HCT116 (cell line): ENCODE data around the gene ATF7. TPM values are rescaled to one million over a fixed set of nuclear protein-coding genes. Genes with fewer than 3 reads are reported as not detected.
"Not testable (repeated sequence)": the region's sequence is repeated elsewhere in the genome, so short reads cannot be mapped to it uniquely, and the experiment has no call there.

Experiments
- ATAC-seq: fragments of 200-7000 bp; cut with Tn5 transposase; 2 replicates; pipeline ENCODE4 v1.9.1; 2020; ENCODE audit warnings: mild to moderate bottlenecking, moderate library complexity
- BruUV-seq: library from RNA; stranded (reverse); fragments of 400-500 nt; replicated peaks from 2 replicates; lab custom pipeline; 2021; lab: Mats Ljungman, UMichigan
- CTCF ChIA-PET: fragments of 300-600 bp; sonication (Branson Sonifier 250); formaldehyde crosslinking; loops from one replicate; lab custom pipeline; 2021; ENCODE audit warnings: antibody characterized with exemption; lab: Charles Lee
- POLR2A ChIA-PET: fragments of 300-600, 350-600 bp; sonication (Branson Sonifier 250); formaldehyde crosslinking; loops from one replicate; lab custom pipeline; 2021; ENCODE audit warnings: antibody characterized with exemption; lab: Charles Lee
- RAD21 ChIA-PET, 2 experiments: fragments of 300-600 bp; sonication (Branson Sonifier 250); formaldehyde crosslinking; loops; one replicate each; lab custom pipeline; 2023; ENCODE audit warnings: low total read pairs in 2 of 2; ENCODE audit not compliant: uncharacterized antibody in 2 of 2, unreplicated experiment in 2 of 2, low non-redundant PET in 1 of 2; lab: Charles Lee
- DNase-seq: peaks from one replicate; pipeline ENCODE4 v3.0.0-alpha.2; 2010; ENCODE audit warnings: low read depth, low spot score
- H2AFZ ChIP-seq: fragments of 200-600 bp; shearing (Covaris generic), sonication (generic); 2 replicates; pipeline ENCODE4 v1.6.1; 2017; ENCODE audit warnings: low read depth, mixed run types, mixed read lengths, antibody characterized with exemption, low read length; ENCODE audit not compliant: poor library complexity, severe bottlenecking
- H3K27ac ChIP-seq: 2 replicates; pipeline ENCODE4 v1.5.1; 2012; ENCODE audit warnings: low read depth, low read length
- H3K27me3 ChIP-seq: fragments of 200-600 bp; sonication (generic); 2 replicates; pipeline ENCODE4 v1.6.1; 2016; ENCODE audit warnings: mixed run types, low read length, mixed read lengths; ENCODE audit not compliant: insufficient read depth
- H3K36me3 ChIP-seq, 2 experiments: fragments of 200-500 bp in 1 of 2; fragments of 200-600 bp in 1 of 2; sonication (Bioruptor generic) in 1 of 2; sonication (generic) in 1 of 2; 2 replicates each; pipeline versions ENCODE4 v1.5.1 to v1.6.1; 2014 to 2016; ENCODE audit warnings: low read length in 2 of 2, inconsistent platforms in 1 of 2, mixed read lengths in 1 of 2, mixed run types in 1 of 2; ENCODE audit not compliant: insufficient read depth in 2 of 2, control insufficient read depth in 1 of 2
- H3K4me1 ChIP-seq, 2 experiments: fragments of 200-600 bp in 1 of 2; sonication (generic) in 1 of 2; 2 replicates each; pipeline versions ENCODE4 v1.5.1 to v1.6.1; 2012 to 2017; ENCODE audit warnings: low read length in 2 of 2, inconsistent platforms in 1 of 2, mild to moderate bottlenecking in 1 of 2, mixed read lengths in 1 of 2, mixed run types in 1 of 2, moderate library complexity in 1 of 2; ENCODE audit not compliant: insufficient read depth in 2 of 2, control insufficient read depth in 1 of 2
- H3K4me2 ChIP-seq: fragments of 200-600 bp; sonication (generic); 2 replicates; pipeline ENCODE4 v1.6.1; 2017; ENCODE audit warnings: mixed run types, low read length, mixed read lengths
- H3K4me3 ChIP-seq, 2 experiments: fragments of 200-600 bp in 1 of 2; sonication (generic) in 1 of 2; replicated peaks in 1 of 2; 2 replicates each; pipeline ENCODE4 v1.5.1; 2011 to 2016; ENCODE audit warnings: low read length in 2 of 2, control low read depth in 1 of 2, low read depth in 1 of 2, mild to moderate bottlenecking in 1 of 2, mixed read lengths in 1 of 2, mixed run types in 1 of 2
- H3K79me2 ChIP-seq: fragments of 200-600 bp; sonication (generic); 2 replicates; pipeline ENCODE4 v1.6.1; 2017; ENCODE audit warnings: mild to moderate bottlenecking, mixed run types, low read length, moderate library complexity, mixed read lengths; ENCODE audit not compliant: insufficient read depth
- H3K9ac ChIP-seq: fragments of 200-600 bp; sonication (generic); 2 replicates; pipeline ENCODE4 v1.6.1; 2016; ENCODE audit warnings: low read length, mixed read lengths
- H3K9me2 ChIP-seq: fragments of 200-600 bp; sonication (generic), shearing (Covaris generic); 2 replicates; pipeline ENCODE4 v1.6.1; 2017; ENCODE audit warnings: mixed run types, mild to moderate bottlenecking, moderate library complexity; ENCODE audit not compliant: insufficient read depth
- H3K9me3 ChIP-seq, 2 experiments: fragments of 200-500 bp in 1 of 2; fragments of 200-600 bp in 1 of 2; sonication (Bioruptor generic) in 1 of 2; sonication (generic) in 1 of 2; 2 replicates each; pipeline ENCODE4 v1.6.1; 2014 to 2017; ENCODE audit warnings: low read length in 2 of 2, mixed read lengths in 2 of 2, inconsistent platforms in 1 of 2, low read depth in 1 of 2, mild to moderate bottlenecking in 1 of 2, mixed run types in 1 of 2, moderate library complexity in 1 of 2; ENCODE audit not compliant: control insufficient read depth in 1 of 2, insufficient read depth in 1 of 2
- H4K20me1 ChIP-seq: fragments of 200-600 bp; sonication (generic), shearing (Covaris generic); 2 replicates; pipeline ENCODE4 v1.6.1; 2017; ENCODE audit warnings: mixed run types, mild to moderate bottlenecking, moderate library complexity; ENCODE audit not compliant: insufficient read depth
- CTCF ChIP-seq, 3 experiments: fragments of 200-600 bp in 1 of 3; sonication (generic) in 1 of 3; IDR thresholded peaks in 2 of 3; conservative IDR thresholded peaks in 1 of 3; 2 replicates each; pipeline ENCODE4 v1.5.1; 2012 to 2017; ENCODE audit warnings: low read depth in 2 of 3, low read length in 2 of 3, antibody characterized with exemption in 1 of 3, borderline replicate concordance in 1 of 3, control low read depth in 1 of 3, mild to moderate bottlenecking in 1 of 3, mixed read lengths in 1 of 3, mixed run types in 1 of 3, moderate library complexity in 1 of 3; ENCODE audit not compliant: insufficient read depth in 1 of 3
- RAD21 ChIP-seq: IDR thresholded peaks from 2 replicates; pipeline ENCODE4 v1.6.1; 2012; ENCODE audit warnings: low read depth, mild to moderate bottlenecking
- SRF ChIP-seq: IDR thresholded peaks from 2 replicates; pipeline ENCODE4 v1.6.1; 2012; ENCODE audit warnings: low read depth
- TCF7L2 ChIP-seq: IDR thresholded peaks from 2 replicates; pipeline ENCODE4 v1.7.0; 2011; ENCODE audit warnings: borderline replicate concordance, inconsistent platforms; ENCODE audit not compliant: insufficient read depth, insufficient read length; ENCODE audit errors: extremely low read depth
- intact Hi-C: fragments of 100-400 bp; cut with micrococcal nuclease; formaldehyde crosslinking; loops from 2 replicates; pipeline ENCODE4 v1.10.0; 2022
- total RNA-seq: library from RNA; stranded (reverse); gene quantifications from one replicate; pipeline ENCODE4 v1.2.1, GENCODE V29; 2021; ENCODE audit not compliant: unreplicated experiment

Gene ATF7
- total RNA-seq, 1 experiment from 2014 or later = 24.0 TPM

GRCh38 chr12:53599579-53599978 is 26.6 kb downstream of the ATF7 start:
- Histone ChIP-seq H3K4me2 (no peak overlapping the region), H3K4me1 (no peaks in the 10 kb centered on the region), H3K9me2 (no peaks in the 10 kb centered on the region), H3K4me3 (no peak overlapping the region), H2AFZ (no peak overlapping the region), H3K9ac (no peak overlapping the region), H3K79me2 (peaks cover 6% of the 10 kb centered on the region), H4K20me1 (peaks cover 3% of the 10 kb centered on the region; the same call in 1 of the 2 replicates), H3K36me3 (no peaks in the 10 kb centered on the region), H3K9me3 (no peaks in the 10 kb centered on the region), H3K27ac (no peak overlapping the region), H3K27me3 (no peaks in the 10 kb centered on the region)
- ChIA-PET POLR2A (no interaction called here), RAD21 (no interaction called here), CTCF (no interaction called here)
- intact Hi-C loops = no loop called here
- no TSS peak for BruUV-seq
- DNase-seq (no peak), ATAC-seq (peak; percentile 58; the same call in 1 of the 2 replicates)
- peak; percentile 39 for TF ChIP-seq RAD21
- peak in 2 of 3 experiments; percentile 33 to 59; a peak in 2 of 6 replicates for TF ChIP-seq CTCF (IDR thresholded peaks at IDR 0.05 in 2 of 3, conservative IDR thresholded peaks at IDR 0.05 in 1 of 3; ENCODE audit: borderline replicate concordance in 1 of 3, insufficient read depth in 1 of 3, low read depth in 2 of 3, low read length in 2 of 3)
- TF ChIP-seq SRF = no peak
- TF ChIP-seq TCF7L2 = no peak

- H3K27ac ChIP-seq, H3K9ac ChIP-seq, RAD21 ChIA-PET, H3K4me2 ChIP-seq, intact Hi-C loops, CTCF ChIA-PET, H3K9me3 ChIP-seq, H4K20me1 ChIP-seq, BruUV-seq, POLR2A ChIA-PET, H3K79me2 ChIP-seq, H2AFZ ChIP-seq, H3K9me2 ChIP-seq, H3K27me3 ChIP-seq, H3K4me3 ChIP-seq, H3K4me1 ChIP-seq, ATAC-seq, H3K36me3 ChIP-seq, DNase-seq: not testable (repeated sequence)
Measured at GRCh38 chr12:53598971-53599370, 27.2 kb downstream of the ATF7 start.
